ENCODE measurements around the gene NAT14. TPM values are rescaled to one million over a fixed set of nuclear protein-coding genes. Genes with fewer than 3 reads are reported as not detected.

NAT14 gene
- total RNA-seq (2022) (40.9 and 45.2 TPM in 2 replicates), Bru-seq, nascent RNA (percentile 65 among the genes with signal in this experiment), BruChase-seq, experiment 1, labeled RNA remaining after a 2-hour chase (percentile 71 among the genes with signal in this experiment), BruChase-seq, experiment 2, labeled RNA remaining after a 6-hour chase (percentile 86 among the genes with signal in this experiment)
- long read RNA-seq, partial matches to known transcripts, result 2 of 6 reads
- long read RNA-seq, other reads (novel, unspliced or antisense), result 2 of 6 reads

GRCh38 chr19:55484593-55485438, at the start of gene NAT14:
Gene NAT14, plus strand, starts transcription at chr19:55485188. Its CDS starts 521 bp downstream, at chr19:55485709.
- Histone ChIP-seq H3K4me3 (ENCODE audit: low read depth, low read length) (peak within 1 kb of the TSS; percentile 90), H3K27me3 (replicated peaks; ENCODE audit: control insufficient read depth, insufficient read depth, low read length) (no peaks in the 10 kb centered on the region), H3K9me3 (no peaks in the 10 kb centered on the region), H3K36me3 (ENCODE audit: control insufficient read depth, insufficient read depth, low read length) (no peaks in the 10 kb centered on the region; the same call in 1 of the 2 replicates), H3K4me1 (0 out of 2 replicates have a peak, but pooled peaks cover 3% of the 10 kb centered on the region)
- peak; percentile 78 to 88 for DNase-seq
- Mint-ChIP-seq H3K36me3 (ENCODE audit: insufficient read depth, unreplicated experiment) (peaks cover 23% of the 10 kb centered on the region), H3K4me3 (ENCODE audit: unreplicated experiment) (peak within 1 kb of the TSS; percentile 76), H3K27ac (ENCODE audit: unreplicated experiment) (peak within 1 kb of the TSS; percentile 73), H3K27me3 (ENCODE audit: insufficient read depth, unreplicated experiment) (no peaks in the 10 kb centered on the region), H3K4me1 (ENCODE audit: low read depth, unreplicated experiment) (peaks cover 7% of the 10 kb centered on the region), H3K9me3 (ENCODE audit: unreplicated experiment) (no peaks in the 10 kb centered on the region)
- no TSS peak for BruUV-seq (replicated peaks)
- intact Hi-C loops (cut with micrococcal nuclease; ENCODE audit: unreplicated experiment), result no loop called here
- ChIA-PET CTCF (interaction anchor here (0.9 to 2.6 kb wide), 6 partner anchors 8 to 97 kb away, joined by 3 to 19 read pairs (median 5); partner anchors contain the start of genes ISOC2 and ZNF628), POLR2A (interaction anchor here (0.6 to 1.2 kb wide), 8 partner anchors 9 to 1843 kb away, joined by 3 to 22 read pairs (median 6); partner anchors contain the start of genes HSPBP1, ISOC2, UBE2S and ZNF628)
- no peak for TF ChIP-seq CTCF (IDR thresholded peaks at IDR 0.05; ENCODE audit: insufficient read depth in 1 of 2, low read depth in 1 of 2, low read length in 1 of 2, severe bottlenecking in 1 of 2, unreplicated experiment in 1 of 2)

- Mint-ChIP-seq H3K4me1 (ENCODE audit: low read depth, unreplicated experiment) (no peaks in the 10 kb centered on the region), H3K27me3 (ENCODE audit: insufficient read depth, unreplicated experiment) (peaks cover 23% of the 10 kb centered on the region), H3K4me3 (ENCODE audit: unreplicated experiment) (no peak overlapping the region), H3K27ac (ENCODE audit: unreplicated experiment) (no peak overlapping the region), H3K9me3 (ENCODE audit: unreplicated experiment) (no peaks in the 10 kb centered on the region), H3K36me3 (ENCODE audit: insufficient read depth, unreplicated experiment) (peaks cover 7% of the 10 kb centered on the region)
- no TSS peak for BruUV-seq (replicated peaks)
- POLR2A ChIA-PET, result interaction anchor here (0.9 to 1.3 kb wide), 3 partner anchors 25 to 97 kb away, joined by 3 to 7 read pairs (median 4); partner anchors contain the start of genes ISOC2, KMT5C and UBE2S
- no peak for TF ChIP-seq CTCF (IDR thresholded peaks at IDR 0.05; ENCODE audit: insufficient read depth in 1 of 2, low read depth in 1 of 2, low read length in 1 of 2, severe bottlenecking in 1 of 2, unreplicated experiment in 1 of 2)
- peaks cover 11% of the 10 kb centered on the region; the same call in 1 of the 2 replicates for H3K4me1 ChIP-seq
- H3K27me3 ChIP-seq (replicated peaks; ENCODE audit: control insufficient read depth, insufficient read depth, low read length), result peaks cover 4% of the 10 kb centered on the region
- no peak overlapping the region for H3K4me3 ChIP-seq (ENCODE audit: low read depth, low read length)
- no peak for DNase-seq
- 0 out of 2 replicates have a peak, but pooled peaks cover 3% of the 10 kb centered on the region for H3K9me3 ChIP-seq
- no peaks in the 10 kb centered on the region for H3K36me3 ChIP-seq (ENCODE audit: control insufficient read depth, insufficient read depth, low read length)
- intact Hi-C loops (cut with micrococcal nuclease; ENCODE audit: unreplicated experiment), result no loop called here
- CTCF ChIA-PET, result interaction anchor here (0.6 to 1.3 kb wide), 2 partner anchors 9 to 10 kb away, joined by 3 read pairs; no protein-coding TSS in a partner anchor
Measured at GRCh38 chr19:55436847-55437246, 48.1 kb upstream of the NAT14 start.

GRCh38 chr19:55437410-55437809, 47.6 kb upstream of the NAT14 start:
- no peaks in the 10 kb centered on the region for H3K9me3 Mint-ChIP-seq (ENCODE audit: unreplicated experiment)
- Histone ChIP-seq H3K36me3 (ENCODE audit: control insufficient read depth, insufficient read depth, low read length) (no peaks in the 10 kb centered on the region), H3K4me1 (peaks cover 11% of the 10 kb centered on the region; the same call in 1 of the 2 replicates), H3K27me3 (replicated peaks; ENCODE audit: control insufficient read depth, insufficient read depth, low read length) (peaks cover 5% of the 10 kb centered on the region), H3K9me3 (0 out of 2 replicates have a peak, but pooled peaks cover 3% of the 10 kb centered on the region), H3K4me3 (ENCODE audit: low read depth, low read length) (no peak overlapping the region)
- POLR2A ChIA-PET, result interaction anchor here (0.9 to 1.3 kb wide), 3 partner anchors 24 to 98 kb away, joined by 3 to 7 read pairs (median 4); partner anchors contain the start of genes ISOC2, KMT5C and UBE2S
- TF ChIP-seq CTCF (IDR thresholded peaks at IDR 0.05; ENCODE audit: insufficient read depth in 1 of 2, low read depth in 1 of 2, low read length in 1 of 2, severe bottlenecking in 1 of 2, unreplicated experiment in 1 of 2), result no peak
- intact Hi-C loops (cut with micrococcal nuclease; ENCODE audit: unreplicated experiment), result no loop called here
- peaks cover 23% of the 10 kb centered on the region for H3K27me3 Mint-ChIP-seq (ENCODE audit: insufficient read depth, unreplicated experiment)
- BruUV-seq (replicated peaks), result no TSS peak
- DNase-seq, result peak; percentile 76 to 83
- H3K4me1 Mint-ChIP-seq (ENCODE audit: low read depth, unreplicated experiment), result no peaks in the 10 kb centered on the region
- H3K36me3 Mint-ChIP-seq (ENCODE audit: insufficient read depth, unreplicated experiment), result peaks cover 7% of the 10 kb centered on the region
- CTCF ChIA-PET, result interaction anchor here (0.6 kb wide), 1 partner anchor 9 kb away, joined by 3 read pairs; no protein-coding TSS in a partner anchor
- H3K4me3 Mint-ChIP-seq (ENCODE audit: unreplicated experiment), result peak overlapping the region; percentile 23
- H3K27ac Mint-ChIP-seq (ENCODE audit: unreplicated experiment), result no peak overlapping the region

Data from Caco-2 (cell line).